IMR-90 (cell line): Measurements from ENCODE around the gene SERPINE2. TPM values are rescaled to one million over a fixed set of nuclear protein-coding genes. Genes with fewer than 3 reads are reported as not detected.

Source experiments
- ATAC-seq: fragments of 200-7000 bp; cut with Tn5 transposase; 2 replicates; pipeline ENCODE4 v1.9.1; 2020; ENCODE audit warnings: low read depth, mild to moderate bottlenecking, moderate library complexity
- BruUV-seq: library from RNA; stranded (reverse); fragments of 400-500 nt; replicated peaks from 2 replicates; lab custom pipeline; 2021; lab: Mats Ljungman, UMichigan
- CTCF ChIA-PET: fragments of 300-600 bp; formaldehyde crosslinking; extraction: SDS; loops from one replicate; lab custom pipeline; 2021; ENCODE audit warnings: antibody characterized with exemption; lab: Yijun Ruan, JAX
- POLR2A ChIA-PET: fragments of 300-600 bp; sonication (Branson Sonifier 250); formaldehyde crosslinking; loops from one replicate; lab custom pipeline; 2022; ENCODE audit warnings: antibody characterized with exemption; ENCODE audit not compliant: unreplicated experiment; lab: Charles Lee
- DNase-seq: peaks from one replicate; pipeline ENCODE4 v3.0.0; 2013
- H2AFZ ChIP-seq: replicated peaks from 2 replicates; pipeline ENCODE3; 2013; ENCODE audit warnings: low read length, mild to moderate bottlenecking; ENCODE audit not compliant: poor library complexity
- H2AK5ac ChIP-seq: 2 replicates; pipeline ENCODE4 v1.6.1; 2013; ENCODE audit warnings: low read depth, low read length, inconsistent platforms
- H2AK9ac ChIP-seq: replicated peaks from 2 replicates; pipeline ENCODE3; 2013; ENCODE audit warnings: mild to moderate bottlenecking, low read depth, low read length, moderate library complexity; ENCODE audit not compliant: poor library complexity
- H2BK120ac ChIP-seq: 2 replicates; pipeline ENCODE4 v1.6.1; 2013; ENCODE audit warnings: low read depth, low read length, inconsistent platforms
- H2BK15ac ChIP-seq: 3 replicates; pipeline ENCODE4 v1.6.1; 2013; ENCODE audit warnings: low read depth, low read length, inconsistent platforms
- H2BK20ac ChIP-seq: 2 replicates; pipeline ENCODE4 v1.6.1; 2013; ENCODE audit warnings: low read depth, mild to moderate bottlenecking, inconsistent platforms, low read length, moderate library complexity
- H2BK5ac ChIP-seq: 2 replicates; pipeline ENCODE4 v1.6.1; 2013; ENCODE audit warnings: mild to moderate bottlenecking, low read depth, low read length, inconsistent platforms; ENCODE audit not compliant: poor library complexity, severe bottlenecking
- H3K14ac ChIP-seq: replicated peaks from 2 replicates; pipeline ENCODE4 v1.6.1; 2013; ENCODE audit warnings: low read depth, low read length, inconsistent platforms
- H3K18ac ChIP-seq: 2 replicates; pipeline ENCODE4 v1.6.1; 2013; ENCODE audit warnings: low read depth, low read length, control low read depth
- H3K23ac ChIP-seq: 2 replicates; pipeline ENCODE4 v1.6.1; 2013; ENCODE audit warnings: low read depth, low read length, inconsistent platforms
- H3K27ac ChIP-seq: 2 replicates; pipeline ENCODE4 v1.5.1; 2013; ENCODE audit warnings: mild to moderate bottlenecking, control low read depth, low read length; ENCODE audit not compliant: insufficient read depth
- H3K27me3 ChIP-seq: 2 replicates; pipeline ENCODE4 v1.6.1; 2013; ENCODE audit warnings: low read length; ENCODE audit not compliant: control insufficient read depth, insufficient read depth
- H3K36me3 ChIP-seq: 2 replicates; pipeline ENCODE4 v1.6.1; 2013; ENCODE audit warnings: low read length, mixed read lengths; ENCODE audit not compliant: control insufficient read depth, insufficient read depth
- H3K4ac ChIP-seq: 2 replicates; pipeline ENCODE4 v1.6.1; 2013; ENCODE audit warnings: low read depth, low read length, inconsistent platforms
- H3K4me1 ChIP-seq: 2 replicates; pipeline ENCODE4 v1.6.1; 2013; ENCODE audit warnings: low read length, mixed read lengths; ENCODE audit not compliant: control insufficient read depth, insufficient read depth
- H3K4me2 ChIP-seq: 2 replicates; pipeline ENCODE4 v1.6.1; 2013; ENCODE audit warnings: low read depth, mild to moderate bottlenecking, control low read depth, low read length, moderate library complexity
- H3K4me3 ChIP-seq: 2 replicates; pipeline ENCODE4 v1.5.1; 2013; ENCODE audit warnings: low read depth, mild to moderate bottlenecking, control low read depth, low read length, moderate library complexity; ENCODE audit not compliant: insufficient read depth
- H3K56ac ChIP-seq: 2 replicates; pipeline ENCODE4 v1.6.1; 2013; ENCODE audit warnings: low read length, inconsistent platforms; ENCODE audit not compliant: insufficient read depth; ENCODE audit errors: extremely low read depth
- H3K79me1 ChIP-seq, 2 experiments: 2 replicates each; pipeline ENCODE4 v1.6.1; 2013; ENCODE audit warnings: low read length in 2 of 2, inconsistent platforms in 1 of 2, low read depth in 1 of 2
- H3K9ac ChIP-seq: 2 replicates; pipeline ENCODE4 v1.6.1; 2013; ENCODE audit warnings: low read depth, low read length, control low read depth
- H3K9me1 ChIP-seq: 2 replicates; pipeline ENCODE4 v1.6.1; 2013; ENCODE audit warnings: low read length, inconsistent platforms; ENCODE audit not compliant: insufficient read depth
- H3K9me3 ChIP-seq: 2 replicates; pipeline ENCODE4 v1.6.1; 2013; ENCODE audit warnings: low read length; ENCODE audit not compliant: control insufficient read depth, insufficient read depth
- H4K20me1 ChIP-seq: 2 replicates; pipeline ENCODE4 v1.6.1; 2013; ENCODE audit warnings: low read length, inconsistent platforms; ENCODE audit not compliant: insufficient read depth
- H4K5ac ChIP-seq: 2 replicates; pipeline ENCODE4 v1.6.1; 2013; ENCODE audit warnings: mild to moderate bottlenecking, low read depth, low read length, control low read depth
- H4K8ac ChIP-seq, 2 experiments: 2 replicates each; pipeline ENCODE4 v1.6.1; 2013; ENCODE audit warnings: low read depth in 2 of 2, low read length in 2 of 2, control low read depth in 1 of 2, inconsistent platforms in 1 of 2
- H4K91ac ChIP-seq: 2 replicates; pipeline ENCODE4 v1.6.1; 2013; ENCODE audit warnings: low read depth, low read length, inconsistent platforms; ENCODE audit not compliant: insufficient read depth
- BHLHE40 ChIP-seq: fragments of 150-350 bp; IDR thresholded peaks from 2 replicates; pipeline ENCODE4 v1.6.1; 2016; ENCODE audit warnings: mild to moderate bottlenecking, low read depth, low read length
- CEBPB ChIP-seq: IDR thresholded peaks from 2 replicates; pipeline ENCODE4 v1.6.1; 2012; ENCODE audit warnings: low read depth, low read length, improper control_type of control experiment
- CHD1 ChIP-seq: IDR thresholded peaks from 2 replicates; pipeline ENCODE4 v1.6.1; 2012; ENCODE audit warnings: low read depth, low read length, improper control_type of control experiment
- FOS ChIP-seq: fragments of 150-350 bp; IDR thresholded peaks from 2 replicates; pipeline ENCODE4 v1.6.1; 2016; ENCODE audit warnings: low read depth, low read length
- MAFK ChIP-seq: IDR thresholded peaks from 2 replicates; pipeline ENCODE4 v1.6.1; 2012; ENCODE audit warnings: low read depth, low read length, improper control_type of control experiment
- MAZ ChIP-seq: IDR thresholded peaks from 2 replicates; pipeline ENCODE4 v1.6.1; 2012; ENCODE audit warnings: low read depth, mild to moderate bottlenecking, low read length, improper control_type of control experiment, moderate library complexity, borderline replicate concordance
- NFE2L2 ChIP-seq: fragments of 150-350 bp; IDR thresholded peaks from 2 replicates; pipeline ENCODE4 v1.6.1; 2016; ENCODE audit warnings: low read depth, mild to moderate bottlenecking, low read length
- POLR2A ChIP-seq: IDR thresholded peaks from 2 replicates; pipeline ENCODE4 v1.6.1; 2012; ENCODE audit warnings: mild to moderate bottlenecking, low read depth, low read length
- RAD21 ChIP-seq: IDR thresholded peaks from 2 replicates; pipeline ENCODE4 v1.6.1; 2012; ENCODE audit warnings: low read length, improper control_type of control experiment
- RCOR1 ChIP-seq: IDR thresholded peaks from 2 replicates; pipeline ENCODE4 v1.6.1; 2012; ENCODE audit warnings: mild to moderate bottlenecking, low read length, improper control_type of control experiment; ENCODE audit not compliant: insufficient replicate concordance
- RFX5 ChIP-seq: IDR thresholded peaks from 2 replicates; pipeline ENCODE4 v1.8.0; 2012; ENCODE audit warnings: low read depth, mild to moderate bottlenecking, low read length, moderate library complexity
- SMC3 ChIP-seq: fragments of 150-350 bp; IDR thresholded peaks from 2 replicates; pipeline ENCODE4 v1.6.1; 2016; ENCODE audit warnings: low read depth, mild to moderate bottlenecking, antibody characterized with exemption, low read length, moderate library complexity
- WGBS, 2 experiments: methylation state at CpG; one replicate each; pipeline versions ENCODE4 v1.1.5 to v1.1.7; 2013; ENCODE audit warnings: missing lambda C conversion rate in 2 of 2; ENCODE audit not compliant: insufficient read length in 1 of 2; ENCODE audit errors: extremely low coverage in 2 of 2; 5-methylcytosine and 5-hydroxymethylcytosine counted together
- dilution Hi-C: fragments of 300-500 bp; cut with HindIII; formaldehyde crosslinking; loops from one replicate; pipeline ENCODE4 v1.14.3; 2018; ENCODE audit warnings: low sequenced_read_pairs; ENCODE audit not compliant: unreplicated experiment
- in situ Hi-C: fragments of 300-500 bp; cut with MboI; formaldehyde crosslinking; loops from 3 replicates; pipeline ENCODE4 v1.14.3; 2019; ENCODE audit warnings: low sequenced_read_pairs, inconsistent platforms, mixed read lengths
- intact Hi-C: fragments of 100-400 bp; cut with micrococcal nuclease; formaldehyde crosslinking; loops from 2 replicates; pipeline ENCODE4 v1.10.0; 2022
- polyA plus RNA-seq, 3 experiments: library from polyadenylated mRNA; depleted of rRNA; stranded (reverse); fragments of >200 nt; gene quantifications; 2 replicates each; pipeline ENCODE4 v1.2.3, GENCODE V29; 2012; ENCODE audit warnings: low replicate concordance in 1 of 3
- total RNA-seq: library from RNA; depleted of rRNA; stranded (reverse); fragments of >200 nt; gene quantifications from 2 replicates; pipeline ENCODE4 v1.2.3, GENCODE V29; 2012
- TF ChIP-seq, protein P1 (sequence below): conservative IDR thresholded peaks from 2 replicates; pipeline ENCODE4 v1.5.1; 2012; ENCODE audit warnings: mild to moderate bottlenecking, low read depth, low read length, improper control_type of control experiment
- TF ChIP-seq, protein P2 (sequence below): fragments of 150-350 bp; IDR thresholded peaks from 2 replicates; pipeline ENCODE4 v1.6.1; 2016; ENCODE audit warnings: low read depth, mild to moderate bottlenecking, low read length, moderate library complexity, borderline replicate concordance
- TF ChIP-seq, protein P3 (sequence below): fragments of 150-350 bp; IDR thresholded peaks from 2 replicates; pipeline ENCODE4 v1.6.1; 2017; ENCODE audit warnings: mild to moderate bottlenecking, antibody characterized with exemption, low read length, low read depth

SERPINE2 gene
- total and polyA plus RNA-seq, 2 of the 4 experiments (the other 2 are of a cell fraction), result 24.0 to 62.7 TPM

DNA sequence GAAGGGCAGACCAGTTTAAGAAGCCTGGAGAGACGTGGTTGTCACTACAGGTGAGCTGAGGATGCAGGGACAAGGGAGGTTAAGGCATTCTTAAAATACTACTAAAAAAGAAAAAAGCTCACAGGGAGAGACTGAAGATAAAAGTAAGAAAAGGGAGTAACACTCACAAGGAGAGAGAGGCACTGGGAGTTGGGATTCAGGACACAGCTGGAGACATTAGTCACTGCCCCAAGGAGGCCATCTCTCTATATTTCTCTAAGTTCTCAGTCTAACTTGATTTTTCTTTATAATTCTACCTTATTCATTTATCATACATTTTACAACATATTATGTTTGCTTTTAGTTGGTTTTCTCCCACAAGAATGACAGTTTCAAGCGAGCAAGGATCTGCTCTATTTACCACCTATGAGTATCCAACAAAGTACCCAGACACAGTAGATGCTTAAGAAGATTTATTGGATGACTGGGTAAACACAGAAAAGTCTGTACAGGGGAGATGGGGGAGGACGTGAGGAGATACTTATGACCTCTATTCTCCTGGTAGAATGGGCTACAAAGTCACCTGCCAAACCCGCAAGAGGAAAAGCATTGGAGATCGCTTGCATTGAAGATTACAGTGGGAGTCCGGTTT, 2.2 kb downstream of the SERPINE2 start:
- no peak overlapping the region for H4K8ac ChIP-seq
- H3K9ac ChIP-seq, result no peak overlapping the region
- H2BK20ac ChIP-seq, result no peak overlapping the region
- no peak overlapping the region for H2BK5ac ChIP-seq
- no peak overlapping the region for H2BK120ac ChIP-seq
- H3K79me1 ChIP-seq, result peaks cover 9 to 41% of the 10 kb centered on the region in 2 experiments; a peak in 2 of 4 replicates
- no peak for ATAC-seq
- POLR2A ChIA-PET, result interaction anchor here (0.6 kb wide), 1 partner anchor 33 kb away, joined by 3 read pairs; no protein-coding TSS in a partner anchor
- CTCF ChIA-PET, result interaction anchor here (0.6 to 1.7 kb wide), 5 partner anchors 26 to 248 kb away, joined by 3 to 7 read pairs (median 5); no protein-coding TSS in a partner anchor
- H3K14ac ChIP-seq, result no peak overlapping the region
- dilution Hi-C loops, result no loop called here
- H4K20me1 ChIP-seq, result no peaks in the 10 kb centered on the region; the same call in 1 of the 2 replicates
- H3K4me2 ChIP-seq, result no peak overlapping the region; the same call in 1 of the 2 replicates
- no peak overlapping the region for H4K91ac ChIP-seq
- H2AK9ac ChIP-seq, result no peak overlapping the region
- no peak for DNase-seq
- intact Hi-C loops, result no loop called here
- H3K27ac ChIP-seq, result no peak overlapping the region
- H3K56ac ChIP-seq, result no peak overlapping the region
- no peak overlapping the region for H3K4me3 ChIP-seq
- 0 out of 2 replicates have a peak overlapping the region, but pooled peaks have one; percentile 7 for H3K23ac ChIP-seq
- in situ Hi-C loops, result no loop called here
- H3K27me3 ChIP-seq, result peaks cover 5% of the 10 kb centered on the region; the same call in 1 of the 2 replicates
- H3K9me3 ChIP-seq, result no peaks in the 10 kb centered on the region
- WGBS, 2 experiments, result 94% methylated on average over 3 of the region's 6 CpGs; no CpG with 5 or more reads in 1 of the 2 experiments
- no peak overlapping the region for H2AFZ ChIP-seq
- H3K36me3 ChIP-seq, result 0 out of 2 replicates have a peak, but pooled peaks cover 2% of the 10 kb centered on the region
- no peak overlapping the region for H3K18ac ChIP-seq
- peaks cover 10% of the 10 kb centered on the region for H3K9me1 ChIP-seq
- H2BK15ac ChIP-seq, result no peak overlapping the region
- no peak overlapping the region for H3K4ac ChIP-seq
- peaks cover 10% of the 10 kb centered on the region for H3K4me1 ChIP-seq
- BruUV-seq, result no TSS peak
- no peak overlapping the region for H2AK5ac ChIP-seq
- H4K5ac ChIP-seq, result no peak overlapping the region
- TF ChIP-seq RAD21 (no peak), RFX5 (no peak), SMC3 (no peak), RCOR1 (no peak), NFE2L2 (no peak), POLR2A (no peak), BHLHE40 (no peak), FOS (no peak), CEBPB (no peak), CHD1 (no peak), MAFK (no peak), MAZ (no peak)
- TF ChIP-seq, protein P1, sequence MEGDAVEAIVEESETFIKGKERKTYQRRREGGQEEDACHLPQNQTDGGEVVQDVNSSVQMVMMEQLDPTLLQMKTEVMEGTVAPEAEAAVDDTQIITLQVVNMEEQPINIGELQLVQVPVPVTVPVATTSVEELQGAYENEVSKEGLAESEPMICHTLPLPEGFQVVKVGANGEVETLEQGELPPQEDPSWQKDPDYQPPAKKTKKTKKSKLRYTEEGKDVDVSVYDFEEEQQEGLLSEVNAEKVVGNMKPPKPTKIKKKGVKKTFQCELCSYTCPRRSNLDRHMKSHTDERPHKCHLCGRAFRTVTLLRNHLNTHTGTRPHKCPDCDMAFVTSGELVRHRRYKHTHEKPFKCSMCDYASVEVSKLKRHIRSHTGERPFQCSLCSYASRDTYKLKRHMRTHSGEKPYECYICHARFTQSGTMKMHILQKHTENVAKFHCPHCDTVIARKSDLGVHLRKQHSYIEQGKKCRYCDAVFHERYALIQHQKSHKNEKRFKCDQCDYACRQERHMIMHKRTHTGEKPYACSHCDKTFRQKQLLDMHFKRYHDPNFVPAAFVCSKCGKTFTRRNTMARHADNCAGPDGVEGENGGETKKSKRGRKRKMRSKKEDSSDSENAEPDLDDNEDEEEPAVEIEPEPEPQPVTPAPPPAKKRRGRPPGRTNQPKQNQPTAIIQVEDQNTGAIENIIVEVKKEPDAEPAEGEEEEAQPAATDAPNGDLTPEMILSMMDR, result no peak
- TF ChIP-seq, protein P2, sequence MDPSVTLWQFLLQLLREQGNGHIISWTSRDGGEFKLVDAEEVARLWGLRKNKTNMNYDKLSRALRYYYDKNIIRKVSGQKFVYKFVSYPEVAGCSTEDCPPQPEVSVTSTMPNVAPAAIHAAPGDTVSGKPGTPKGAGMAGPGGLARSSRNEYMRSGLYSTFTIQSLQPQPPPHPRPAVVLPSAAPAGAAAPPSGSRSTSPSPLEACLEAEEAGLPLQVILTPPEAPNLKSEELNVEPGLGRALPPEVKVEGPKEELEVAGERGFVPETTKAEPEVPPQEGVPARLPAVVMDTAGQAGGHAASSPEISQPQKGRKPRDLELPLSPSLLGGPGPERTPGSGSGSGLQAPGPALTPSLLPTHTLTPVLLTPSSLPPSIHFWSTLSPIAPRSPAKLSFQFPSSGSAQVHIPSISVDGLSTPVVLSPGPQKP, result no peak
- TF ChIP-seq, protein P3, sequence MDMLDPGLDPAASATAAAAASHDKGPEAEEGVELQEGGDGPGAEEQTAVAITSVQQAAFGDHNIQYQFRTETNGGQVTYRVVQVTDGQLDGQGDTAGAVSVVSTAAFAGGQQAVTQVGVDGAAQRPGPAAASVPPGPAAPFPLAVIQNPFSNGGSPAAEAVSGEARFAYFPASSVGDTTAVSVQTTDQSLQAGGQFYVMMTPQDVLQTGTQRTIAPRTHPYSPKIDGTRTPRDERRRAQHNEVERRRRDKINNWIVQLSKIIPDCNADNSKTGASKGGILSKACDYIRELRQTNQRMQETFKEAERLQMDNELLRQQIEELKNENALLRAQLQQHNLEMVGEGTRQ, result no peak
